T-helper 1 cell treated with Interleukin-12 subunit alpha and Interleukin-12 subunit beta and Interleukin-4 antibody, amounts not matched to agents 30 μg/mL and 1 μg/mL, for 36 hours (primary cell): ENCODE measurements around the gene GREM2.

Experiments used
- H3K27ac Mint-ChIP-seq: one replicate; pipeline ENCODE4 v1.8.0; 2021; ENCODE audit warnings: mild to moderate bottlenecking, mixed read lengths
- H3K27me3 Mint-ChIP-seq: one replicate; pipeline ENCODE4 v1.8.0; 2021; ENCODE audit warnings: low read depth, mixed read lengths
- H3K36me3 Mint-ChIP-seq: one replicate; pipeline ENCODE4 v1.8.0; 2021; ENCODE audit warnings: low read depth, mixed read lengths
- H3K4me1 Mint-ChIP-seq: one replicate; pipeline ENCODE4 v1.8.0; 2021; ENCODE audit warnings: low read depth, mixed read lengths
- H3K4me3 Mint-ChIP-seq: one replicate; pipeline ENCODE4 v1.8.0; 2021; ENCODE audit warnings: mild to moderate bottlenecking, moderate library complexity, mixed read lengths
- H3K9me3 Mint-ChIP-seq: one replicate; pipeline ENCODE4 v1.8.0; 2021; ENCODE audit warnings: mixed read lengths

The GREM2 gene

DNA sequence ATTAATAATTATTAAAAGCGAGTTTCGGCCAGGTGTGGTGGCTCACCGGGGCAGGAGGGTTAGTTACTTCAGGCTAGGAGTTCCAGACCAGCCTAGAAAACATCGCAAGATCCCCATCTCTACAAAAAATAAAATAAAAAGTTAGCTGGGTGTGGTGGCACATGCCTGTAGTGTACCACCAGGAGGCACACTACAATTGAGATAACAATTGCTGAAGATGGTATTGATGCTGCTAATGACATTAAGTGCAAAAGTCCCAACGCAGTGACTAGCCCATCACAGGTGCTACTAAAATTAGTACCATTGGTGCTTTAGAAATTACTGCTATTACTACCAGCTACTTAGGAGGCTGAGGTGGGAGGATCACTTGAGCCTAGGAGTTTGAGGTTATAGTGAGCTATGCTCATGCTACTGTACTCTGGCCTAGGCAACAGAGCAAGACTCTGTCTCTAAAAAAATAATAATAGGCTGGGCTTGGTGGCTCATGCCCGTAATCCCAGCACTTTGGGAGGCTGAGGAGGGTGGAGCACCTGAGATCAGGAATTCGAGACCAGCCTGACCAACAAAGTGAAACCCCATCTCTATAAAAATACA, 156.6 kb downstream of the GREM2 start:
- Mint-ChIP-seq H3K4me1 (no peaks in the 10 kb centered on the region), H3K4me3 (no peak overlapping the region), H3K36me3 (no peaks in the 10 kb centered on the region), H3K9me3 (no peaks in the 10 kb centered on the region), H3K27ac (no peak overlapping the region), H3K27me3 (no peaks in the 10 kb centered on the region)

DNA sequence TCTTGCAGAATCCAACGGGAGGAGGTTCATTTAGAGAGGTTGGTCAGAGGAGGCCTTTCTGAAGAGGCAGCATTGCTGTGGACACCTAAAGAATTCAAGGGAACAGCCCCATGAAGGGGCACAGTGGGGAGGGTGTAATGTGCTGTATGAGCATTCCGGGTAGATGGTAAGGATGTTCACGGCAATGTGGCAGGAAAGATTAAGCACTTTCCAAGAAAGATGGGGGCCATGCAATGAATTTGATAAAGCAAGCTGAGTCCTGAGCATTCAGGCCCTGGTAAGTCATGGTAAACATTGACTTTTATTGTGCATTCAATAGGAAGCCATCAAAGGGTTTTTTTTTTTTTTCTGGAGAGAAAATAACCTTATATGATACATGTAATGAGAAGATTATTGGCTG, 166.6 kb downstream of the GREM2 start:
- Mint-ChIP-seq H3K27me3 (no peaks in the 10 kb centered on the region), H3K4me3 (no peak overlapping the region), H3K36me3 (no peaks in the 10 kb centered on the region), H3K27ac (no peak overlapping the region), H3K4me1 (no peaks in the 10 kb centered on the region), H3K9me3 (no peaks in the 10 kb centered on the region)

DNA sequence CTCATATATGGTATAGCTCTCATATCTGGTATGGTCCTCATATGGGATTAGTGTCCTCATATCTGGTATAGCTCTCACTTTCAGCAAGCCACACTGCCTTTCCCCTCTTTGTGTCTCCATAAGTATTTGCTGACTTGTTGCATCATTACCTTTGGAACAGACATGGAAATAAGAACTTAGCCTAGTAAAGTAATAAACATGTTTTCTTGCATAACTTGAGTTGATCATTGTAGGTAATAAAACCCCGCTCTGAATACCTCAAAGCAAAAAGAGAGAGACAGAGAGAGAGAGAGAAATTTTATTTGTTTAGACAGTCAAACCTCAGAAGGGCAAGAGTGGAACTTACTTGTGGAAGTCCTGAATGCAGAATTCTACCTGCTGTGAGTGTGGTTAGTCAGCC, 170.3 kb downstream of the GREM2 start:
- no peak overlapping the region for H3K4me3 Mint-ChIP-seq
- H3K27me3 Mint-ChIP-seq = no peaks in the 10 kb centered on the region
- no peaks in the 10 kb centered on the region for H3K36me3 Mint-ChIP-seq
- H3K27ac Mint-ChIP-seq = no peak overlapping the region
- no peaks in the 10 kb centered on the region for H3K9me3 Mint-ChIP-seq
- no peaks in the 10 kb centered on the region for H3K4me1 Mint-ChIP-seq
